H9 (cell line): ENCODE measurements around the gene TBL3. TPM values are rescaled to one million over a fixed set of nuclear protein-coding genes. Genes with fewer than 3 reads are reported as not detected.

Experiments
- DNase-seq: peaks from one replicate; pipeline ENCODE4 v3.0.0-alpha.2; 2017
- H2AFZ ChIP-seq: one replicate; pipeline ENCODE4 v1.6.1; 2013; ENCODE audit warnings: mild to moderate bottlenecking, low read length, control low read depth, moderate library complexity
- H2AK5ac ChIP-seq: 2 replicates; pipeline ENCODE4 v1.6.1; 2013; ENCODE audit warnings: low read length, control low read depth, mixed read lengths; ENCODE audit not compliant: insufficient read length
- H2BK120ac ChIP-seq: one replicate; pipeline ENCODE4 v1.6.1; 2013; ENCODE audit warnings: low read depth, mild to moderate bottlenecking, low read length, control low read depth, inconsistent platforms; ENCODE audit not compliant: poor library complexity, severe bottlenecking
- H2BK12ac ChIP-seq: 2 replicates; pipeline ENCODE4 v1.6.1; 2013; ENCODE audit warnings: low read length, control low read depth, mixed read lengths, low read depth; ENCODE audit not compliant: insufficient read length
- H2BK15ac ChIP-seq: 2 replicates; pipeline ENCODE4 v1.6.1; 2013; ENCODE audit warnings: low read depth, low read length, control low read depth
- H2BK20ac ChIP-seq: one replicate; pipeline ENCODE4 v1.6.1; 2013; ENCODE audit warnings: low read depth, mild to moderate bottlenecking, low read length, control low read depth, inconsistent platforms; ENCODE audit not compliant: poor library complexity, severe bottlenecking
- H2BK5ac ChIP-seq: 2 replicates; pipeline ENCODE4 v1.6.1; 2013; ENCODE audit warnings: low read length, control low read depth, mixed read lengths; ENCODE audit not compliant: insufficient read length
- H3K14ac ChIP-seq: 2 replicates; pipeline ENCODE4 v1.6.1; 2013; ENCODE audit warnings: low read length, control low read depth; ENCODE audit not compliant: insufficient read depth
- H3K18ac ChIP-seq: 2 replicates; pipeline ENCODE4 v1.6.1; 2013; ENCODE audit warnings: low read depth, mild to moderate bottlenecking, mixed read lengths, low read length, control low read depth; ENCODE audit not compliant: insufficient read length
- H3K23ac ChIP-seq: 2 replicates; pipeline ENCODE4 v1.6.1; 2013; ENCODE audit warnings: low read length, control low read depth, mixed read lengths, low read depth; ENCODE audit not compliant: insufficient read length
- H3K23me2 ChIP-seq: 2 replicates; pipeline ENCODE4 v1.6.1; 2013; ENCODE audit warnings: low read depth, mild to moderate bottlenecking, mixed read lengths, low read length, control low read depth; ENCODE audit not compliant: insufficient read length, poor library complexity, severe bottlenecking
- H3K27ac ChIP-seq: 2 replicates; pipeline ENCODE4 v1.5.1; 2013; ENCODE audit warnings: low read length, control low read depth, mixed read lengths, low read depth; ENCODE audit not compliant: insufficient read length
- H3K27me3 ChIP-seq: 2 replicates; pipeline ENCODE4 v1.6.1; 2013; ENCODE audit warnings: low read length, control low read depth, inconsistent platforms; ENCODE audit not compliant: insufficient read depth
- H3K4ac ChIP-seq: 2 replicates; pipeline ENCODE4 v1.6.1; 2013; ENCODE audit warnings: low read depth, mild to moderate bottlenecking, control low read depth, inconsistent platforms, low read length, moderate library complexity
- H3K4me1 ChIP-seq: 2 replicates; pipeline ENCODE4 v1.6.1; 2013; ENCODE audit warnings: low read length, control low read depth, inconsistent platforms; ENCODE audit not compliant: insufficient read depth
- H3K4me2 ChIP-seq: 2 replicates; pipeline ENCODE4 v1.6.1; 2013; ENCODE audit warnings: low read length, control low read depth, mixed read lengths; ENCODE audit not compliant: insufficient read length, insufficient read depth
- H3K56ac ChIP-seq: 2 replicates; pipeline ENCODE4 v1.6.1; 2013; ENCODE audit warnings: low read depth, mild to moderate bottlenecking, mixed read lengths, low read length, control low read depth; ENCODE audit not compliant: insufficient read length
- H3K79me1 ChIP-seq: 2 replicates; pipeline ENCODE4 v1.6.1; 2013; ENCODE audit warnings: low read depth, mild to moderate bottlenecking, moderate library complexity, low read length, control low read depth, inconsistent platforms; ENCODE audit not compliant: insufficient read depth, poor library complexity, severe bottlenecking
- H3K79me2 ChIP-seq: 2 replicates; pipeline ENCODE4 v1.6.1; 2013; ENCODE audit warnings: low read length, control low read depth, inconsistent platforms; ENCODE audit not compliant: insufficient read depth
- H3K9ac ChIP-seq: 2 replicates; pipeline ENCODE4 v1.6.1; 2013; ENCODE audit warnings: low read length, control low read depth, mixed read lengths; ENCODE audit not compliant: insufficient read length; ENCODE audit errors: extremely low read depth
- H3K9me3 ChIP-seq: one replicate; pipeline ENCODE4 v1.6.1; 2013; ENCODE audit warnings: low read depth, low read length, inconsistent platforms; ENCODE audit not compliant: control insufficient read depth
- H3T11ph ChIP-seq: one replicate; pipeline ENCODE4 v1.6.1; 2013; ENCODE audit warnings: mild to moderate bottlenecking, low read length, control low read depth, inconsistent platforms
- H4K20me1 ChIP-seq: one replicate; pipeline ENCODE4 v1.6.1; 2013; ENCODE audit not compliant: control insufficient read depth, insufficient read length, insufficient read depth
- H4K5ac ChIP-seq: 2 replicates; pipeline ENCODE4 v1.6.1; 2013; ENCODE audit warnings: low read depth, mild to moderate bottlenecking, mixed read lengths, low read length, control low read depth; ENCODE audit not compliant: insufficient read length
- H4K8ac ChIP-seq: replicated peaks from 2 replicates; pipeline ENCODE4 v1.6.1; 2013; ENCODE audit warnings: low read length, control low read depth, mixed read lengths, low read depth; ENCODE audit not compliant: insufficient read length
- H4K91ac ChIP-seq: 2 replicates; pipeline ENCODE4 v1.6.1; 2013; ENCODE audit warnings: low read depth, mild to moderate bottlenecking, moderate library complexity, mixed read lengths, low read length, control low read depth; ENCODE audit not compliant: insufficient read length
- H3K27ac Mint-ChIP-seq, 3 experiments: 2 replicates in 2 of 3; 3 replicates in 1 of 3; pipeline ENCODE4 v1.8.0; 2020 to 2021; ENCODE audit warnings: mixed read lengths in 3 of 3, mild to moderate bottlenecking in 1 of 3, moderate library complexity in 1 of 3
- H3K27me3 Mint-ChIP-seq: 2 replicates; pipeline ENCODE4 v1.8.0; 2021; ENCODE audit warnings: low read depth, mild to moderate bottlenecking, moderate library complexity, mixed read lengths
- H3K36me3 Mint-ChIP-seq, 3 experiments: 2 replicates in 2 of 3; 3 replicates in 1 of 3; pipeline ENCODE4 v1.8.0; 2020 to 2021; ENCODE audit warnings: low read depth in 3 of 3, mixed read lengths in 3 of 3; ENCODE audit not compliant: insufficient read depth in 1 of 3
- H3K4me1 Mint-ChIP-seq, 2 experiments: 2 replicates each; pipeline ENCODE4 v1.8.0; 2020; ENCODE audit warnings: mixed read lengths in 2 of 2
- H3K4me3 Mint-ChIP-seq, 2 experiments: 2 replicates in 1 of 2; 3 replicates in 1 of 2; pipeline ENCODE4 v1.8.0; 2020 to 2021; ENCODE audit warnings: mild to moderate bottlenecking in 2 of 2, mixed read lengths in 2 of 2, moderate library complexity in 1 of 2
- H3K9me3 Mint-ChIP-seq, 2 experiments: 2 replicates in 1 of 2; 3 replicates in 1 of 2; pipeline ENCODE4 v1.8.0; 2020; ENCODE audit warnings: mild to moderate bottlenecking in 2 of 2, mixed read lengths in 2 of 2, moderate library complexity in 1 of 2
- CTCF ChIP-seq: fragments of 200-600 bp; sonication (generic); conservative IDR thresholded peaks from 3 replicates; pipeline ENCODE4 v1.8.0; 2021; ENCODE audit warnings: antibody characterized with exemption, mild to moderate bottlenecking
- WGBS: extraction: QIAGEN DNeasy Blood & Tissue Kit; methylation state at CpG from one replicate; pipeline ENCODE4 v1.1.7; 2013; ENCODE audit warnings: missing lambda C conversion rate, low lambda C conversion rate, mixed read lengths; ENCODE audit not compliant: insufficient read length; ENCODE audit errors: extremely low coverage; 5-methylcytosine and 5-hydroxymethylcytosine counted together
- total RNA-seq: library from RNA; stranded (reverse); gene quantifications from 2 replicates; pipeline ENCODE4 v1.2.1, GENCODE V29; 2021

TBL3 gene
- total RNA-seq, 1 experiment from 2014 or later = 54.0 TPM

GRCh38 chr16:2025878-2026460 lies 54.1 kb downstream of the TBL3 start:
- Histone ChIP-seq H3K4me2 (peak overlapping the region; percentile 8), H3T11ph (no peak overlapping the region), H2BK15ac (no peak overlapping the region), H2AK5ac (no peak overlapping the region), H3K23ac (no peak overlapping the region), H4K91ac (no peak overlapping the region), H4K8ac (no peak overlapping the region), H2BK120ac (no peak overlapping the region), H3K79me1 (no peaks in the 10 kb centered on the region), H3K27me3 (peaks cover 8% of the 10 kb centered on the region; the same call in 1 of the 2 replicates), H3K4me1 (no peaks in the 10 kb centered on the region; the same call in 1 of the 2 replicates), H4K5ac (no peak overlapping the region), H3K9me3 (no peaks in the 10 kb centered on the region), H3K4ac (no peak overlapping the region), H4K20me1 (no peaks in the 10 kb centered on the region), H2BK20ac (no peak overlapping the region), H3K9ac (no peak overlapping the region), H3K18ac (no peak overlapping the region), H3K23me2 (peaks cover 7% of the 10 kb centered on the region), H3K14ac (no peak overlapping the region), H3K56ac (no peak overlapping the region), H2BK5ac (no peak overlapping the region), H2BK12ac (no peak overlapping the region), H2AFZ (no peak overlapping the region), H3K79me2 (no peaks in the 10 kb centered on the region), H3K27ac (no peak overlapping the region)
- Mint-ChIP-seq H3K27ac (no peak overlapping the region; a peak in 1 of 7 replicates), H3K36me3 (no peaks in the 10 kb centered on the region), H3K4me1 (peaks cover 12 to 14% of the 10 kb centered on the region in 2 experiments), H3K9me3 (peaks cover 0 to 6% of the 10 kb centered on the region in 2 experiments; a peak in 3 of 5 replicates), H3K27me3 (peaks cover 53% of the 10 kb centered on the region), H3K4me3 (peak overlapping the region; percentile 33 to 76; a peak in 3 of 5 replicates)
- WGBS = no CpG with 5 or more reads among the region's 16 CpGs
- TF ChIP-seq CTCF = no peak
- DNase-seq = no peak
